NCI-H345 treated with DMSO at 0.1 percent for 48 hours (cell line): ENCODE data around the gene MAB21L3.

Experiments
- DNase-seq: peaks from one replicate; lab custom pipeline; 2025; ENCODE audit not compliant: unreplicated experiment; lab: John Stamatoyannopoulos, UW

The MAB21L3 gene

DNA sequence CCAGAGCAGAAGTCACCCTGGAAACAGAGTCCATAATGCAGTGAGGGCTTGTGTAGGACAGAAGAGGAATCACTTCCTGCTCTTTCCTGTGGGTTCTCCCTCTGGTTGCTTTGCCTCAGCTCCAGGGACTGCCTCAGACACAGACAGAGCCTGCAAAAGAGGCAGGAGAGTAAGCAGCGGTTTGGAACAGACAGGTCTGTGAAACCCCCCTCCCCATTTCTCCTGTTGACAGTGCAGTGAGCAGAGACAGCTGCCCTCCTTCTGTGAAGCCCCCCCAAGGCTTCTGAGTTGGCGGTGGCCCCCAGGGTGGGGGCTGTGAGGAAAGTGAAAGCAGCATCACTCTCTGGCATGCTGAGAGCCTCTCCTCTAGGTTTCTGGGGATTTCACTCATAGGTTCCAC is 53.0 kb downstream of the MAB21L3 start:
- DNase-seq = no peak

DNA sequence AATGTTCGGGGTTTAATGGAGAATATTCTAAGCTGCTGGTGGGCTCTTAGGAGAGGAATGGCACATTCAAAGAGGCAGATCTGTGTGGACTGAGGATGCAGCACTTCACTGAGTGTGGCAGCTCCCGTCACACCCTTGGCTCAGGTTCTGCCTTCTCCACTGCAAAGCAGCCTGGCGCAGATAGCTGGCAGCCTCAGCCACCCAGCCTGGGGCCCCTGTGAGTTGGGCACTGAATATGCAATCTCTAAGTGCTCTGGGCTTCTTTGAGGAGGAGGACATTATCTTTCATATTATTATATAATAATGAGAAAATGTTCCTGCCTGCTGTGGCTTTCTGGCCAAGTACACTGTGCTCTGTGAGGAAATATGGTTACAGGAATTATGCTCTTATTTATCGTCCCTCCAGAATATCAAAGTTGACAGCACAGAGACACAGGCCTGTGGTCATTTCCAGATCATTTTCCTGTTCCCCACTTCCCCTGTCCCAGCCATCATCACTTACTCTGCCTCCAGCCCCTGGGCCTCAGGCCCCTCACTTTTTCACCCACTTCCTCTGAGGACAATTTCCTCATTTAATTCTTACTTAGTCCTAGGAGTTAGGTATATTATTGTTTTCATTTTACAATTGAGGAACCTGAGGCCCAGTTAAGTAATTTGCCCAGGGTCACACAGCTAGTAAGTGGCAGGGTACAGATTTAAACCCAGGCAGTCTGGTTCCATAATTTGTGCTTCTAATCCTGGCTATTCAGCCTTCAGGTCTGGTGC is 53.6 kb downstream of the MAB21L3 start:
- DNase-seq = no peak

DNA sequence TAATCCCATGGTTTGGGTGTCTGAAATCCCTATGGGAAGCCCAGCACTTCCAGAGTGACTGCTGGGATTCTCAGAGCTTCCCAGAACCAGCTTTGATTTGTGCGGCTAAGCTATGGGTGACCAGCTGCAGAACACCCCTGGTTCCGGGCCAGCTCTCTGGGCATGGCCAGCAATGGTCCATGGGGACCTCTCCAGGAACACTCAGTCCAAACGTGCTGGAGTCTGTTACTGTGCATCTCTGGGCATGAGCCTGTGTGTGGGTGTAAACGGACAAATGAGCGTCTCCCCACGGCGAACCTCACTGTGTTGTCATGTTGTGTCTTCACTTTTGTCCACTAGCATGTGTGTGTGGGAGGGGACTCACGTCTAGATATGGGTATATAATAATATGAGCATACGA is 54.4 kb downstream of the MAB21L3 start:
- DNase-seq = no peak

DNA sequence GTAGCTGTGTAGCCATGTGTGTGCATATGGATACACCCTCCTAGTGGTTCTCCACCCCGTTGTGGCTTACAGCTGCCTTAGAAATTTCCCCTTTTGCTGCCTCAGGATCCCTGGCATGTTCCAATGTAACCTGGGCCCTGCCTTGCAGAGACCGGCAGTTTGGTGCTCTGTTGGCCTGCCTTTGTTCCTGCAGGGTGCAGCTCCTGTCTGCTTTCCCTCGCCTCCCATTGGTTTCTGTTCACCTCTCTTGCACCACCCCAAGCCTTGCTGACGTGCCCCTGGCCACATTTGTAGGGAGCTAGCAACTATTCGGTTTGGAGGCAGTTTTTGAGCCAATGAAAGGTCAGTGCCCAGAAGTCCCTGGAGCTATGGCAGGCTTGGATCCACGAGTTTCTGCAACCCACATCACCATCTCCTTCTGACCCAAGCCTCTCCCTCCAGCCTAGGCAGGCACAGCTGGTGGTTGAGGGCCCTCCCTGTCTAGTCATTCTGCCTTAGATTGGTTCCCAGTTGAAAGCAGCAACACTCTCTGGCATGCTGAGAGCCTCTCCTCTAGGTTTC is 54.9 kb downstream of the MAB21L3 start:
- DNase-seq = no peak

DNA sequence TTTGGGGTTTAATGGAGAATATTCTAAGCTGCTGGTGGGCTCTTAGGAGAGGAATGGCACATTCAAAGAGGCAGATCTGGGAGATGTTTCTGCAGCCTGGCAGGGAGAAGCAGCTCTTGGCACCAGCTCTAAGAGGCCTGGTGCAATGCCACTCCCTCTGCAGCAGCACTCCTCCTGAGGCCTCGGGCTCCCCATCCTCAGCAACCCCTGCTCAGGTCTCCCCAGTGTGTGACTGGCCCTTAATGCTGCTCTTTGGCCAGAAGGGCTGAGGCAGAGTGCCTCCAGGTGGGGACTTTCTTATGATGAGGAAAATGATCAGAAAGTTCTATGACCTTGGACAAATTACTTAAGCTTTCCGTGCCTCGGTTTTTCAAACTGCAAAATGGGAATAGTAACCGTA is 55.5 kb downstream of the MAB21L3 start:
- DNase-seq = no peak

DNA sequence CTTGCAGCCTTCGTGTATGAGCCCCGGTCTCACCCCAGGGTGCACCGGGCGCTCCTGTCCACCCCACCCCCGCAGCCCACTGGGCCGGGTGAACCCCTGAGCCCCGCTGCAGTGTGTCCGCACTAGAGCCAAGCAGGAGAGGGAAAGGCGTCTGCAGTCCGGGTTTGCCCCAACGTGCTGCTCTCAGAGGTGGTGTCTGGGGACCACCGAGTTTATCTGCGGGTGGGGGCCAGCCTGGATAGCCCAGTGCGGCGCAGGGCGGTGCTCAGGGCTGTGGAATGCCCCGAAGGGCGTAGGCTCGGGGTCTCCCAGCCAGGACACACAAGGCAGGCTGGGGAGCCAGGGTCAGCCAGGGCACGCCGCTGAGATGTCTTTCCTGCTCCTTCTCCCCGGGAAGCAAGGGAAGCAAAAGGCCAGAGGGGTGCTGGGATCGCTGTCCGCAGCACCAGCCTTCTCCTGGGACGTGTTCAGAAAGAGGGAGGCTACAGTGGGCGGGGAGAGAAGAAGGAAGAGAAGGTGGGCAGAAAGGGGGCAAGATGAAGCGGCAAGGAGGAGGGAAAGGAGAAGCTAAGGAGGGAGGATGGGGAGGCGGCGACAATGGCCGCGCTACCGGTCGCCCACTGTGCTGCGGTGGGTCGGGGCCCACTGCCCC is 56.6 kb downstream of the MAB21L3 start:
- DNase-seq = no peak

DNA sequence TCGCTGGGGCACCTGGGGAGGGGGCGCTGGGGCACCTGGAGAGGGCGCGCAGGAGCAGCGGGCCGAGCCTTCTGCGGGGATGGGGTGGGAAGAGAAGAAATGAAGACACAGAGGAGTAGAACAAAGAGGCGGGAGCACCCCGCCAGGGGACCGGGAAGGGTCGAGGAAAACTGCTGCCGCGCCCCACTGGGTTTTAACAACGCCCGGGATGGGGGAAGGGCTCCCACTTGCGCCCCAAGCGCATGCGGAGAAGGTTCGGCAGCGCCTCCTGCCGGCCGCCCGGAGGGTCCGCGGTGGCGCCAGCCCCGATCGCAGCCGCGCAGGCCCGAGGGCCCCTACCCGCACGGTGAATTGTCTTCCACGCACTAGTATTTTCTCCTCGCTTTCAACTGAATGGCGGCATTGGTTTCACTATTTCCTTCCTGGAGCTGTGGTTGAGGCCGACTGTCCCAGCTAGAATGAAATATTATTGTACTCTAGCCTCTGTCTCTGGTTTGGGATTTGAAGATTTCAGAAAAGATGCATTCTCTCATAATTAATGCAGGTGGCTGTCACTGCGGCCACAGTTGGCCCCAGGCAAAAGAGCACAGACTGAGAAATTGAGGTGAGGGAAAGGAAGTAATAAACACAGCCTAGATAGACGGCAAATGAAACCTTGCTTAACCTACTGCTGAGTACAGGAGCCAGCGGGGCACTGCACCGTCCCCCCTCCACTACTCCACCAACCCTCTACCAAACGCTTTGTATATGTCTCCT is 57.3 kb downstream of the MAB21L3 start:
- no peak for DNase-seq

DNA sequence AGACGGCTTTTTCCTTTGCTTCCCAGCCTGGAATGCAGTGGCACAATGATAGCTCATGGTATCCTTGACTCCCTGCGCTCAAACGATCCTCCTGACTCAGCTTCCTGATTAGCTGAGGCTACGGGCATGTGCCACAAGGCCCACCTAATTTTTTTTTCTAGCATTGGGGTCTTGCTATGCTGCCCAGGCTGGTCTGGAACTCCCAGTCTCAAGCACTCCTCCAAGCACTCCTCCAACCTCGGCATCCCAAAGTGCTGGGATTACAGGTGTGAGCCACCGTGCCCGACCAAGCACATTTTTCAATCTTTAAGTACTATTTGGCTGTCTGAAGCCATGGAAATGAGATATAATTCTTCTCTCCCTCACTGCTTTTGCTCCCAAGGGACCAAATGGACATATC is 58.7 kb downstream of the MAB21L3 start:
- no peak for DNase-seq

DNA sequence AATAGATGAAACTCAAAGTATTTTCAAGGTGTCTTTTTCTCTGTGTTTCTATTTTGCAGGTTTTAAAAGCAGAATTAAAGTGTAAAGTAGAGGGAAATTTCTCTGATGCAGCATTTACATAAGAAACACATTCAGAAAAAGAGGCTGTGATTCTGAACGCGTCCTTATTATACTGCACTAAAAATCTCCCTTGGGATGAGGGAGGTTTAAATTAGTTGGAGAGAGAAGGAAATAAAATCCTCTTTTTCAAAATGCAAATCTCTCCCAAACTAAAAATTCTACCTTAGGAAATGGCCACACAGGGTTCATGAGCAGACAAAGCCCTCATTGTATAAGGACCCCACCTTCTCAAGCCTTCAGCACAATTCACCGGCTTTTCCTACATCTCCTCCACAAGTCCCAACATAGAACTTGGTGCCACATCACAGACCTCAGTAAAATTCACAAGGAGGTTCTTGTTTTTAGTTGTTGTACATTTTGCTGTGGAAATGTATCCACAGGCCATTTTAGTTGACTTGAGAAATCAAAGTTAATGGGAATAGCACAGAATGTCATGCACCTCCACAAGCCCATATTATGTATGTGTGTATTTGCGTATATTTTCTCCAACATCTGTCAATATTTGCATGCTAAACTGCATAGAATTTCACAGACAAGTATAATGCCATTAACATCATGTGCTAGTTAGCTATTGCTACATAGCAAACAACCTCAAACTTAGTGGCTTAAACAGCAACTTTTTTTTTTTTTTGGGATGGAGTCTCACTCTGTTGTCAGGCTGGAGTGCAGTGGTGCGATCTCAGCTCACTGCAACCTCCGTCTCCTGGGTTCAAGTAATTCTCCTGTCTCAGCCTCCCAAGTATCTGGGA is 59.8 kb downstream of the MAB21L3 start:
- no peak for DNase-seq

DNA sequence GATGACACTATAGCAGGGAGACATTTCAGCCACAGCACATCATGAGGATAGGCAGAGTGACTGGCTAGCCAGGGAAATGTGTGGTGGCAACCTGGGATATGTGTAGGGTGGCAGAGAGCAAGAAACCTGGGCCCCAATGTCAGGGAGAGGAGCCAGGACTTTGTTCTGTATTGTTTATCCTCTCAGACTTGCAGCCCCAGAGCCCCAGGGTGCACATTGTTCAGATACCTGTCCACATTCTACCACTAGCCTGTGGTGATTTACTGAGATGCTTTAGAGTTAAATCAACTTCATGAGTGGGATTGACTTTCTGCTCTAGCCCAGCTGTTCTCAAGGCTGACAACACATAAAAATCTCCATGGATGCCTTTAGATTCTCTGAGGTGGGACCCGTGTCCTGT is 61.5 kb downstream of the MAB21L3 start:
- no peak for DNase-seq

DNA sequence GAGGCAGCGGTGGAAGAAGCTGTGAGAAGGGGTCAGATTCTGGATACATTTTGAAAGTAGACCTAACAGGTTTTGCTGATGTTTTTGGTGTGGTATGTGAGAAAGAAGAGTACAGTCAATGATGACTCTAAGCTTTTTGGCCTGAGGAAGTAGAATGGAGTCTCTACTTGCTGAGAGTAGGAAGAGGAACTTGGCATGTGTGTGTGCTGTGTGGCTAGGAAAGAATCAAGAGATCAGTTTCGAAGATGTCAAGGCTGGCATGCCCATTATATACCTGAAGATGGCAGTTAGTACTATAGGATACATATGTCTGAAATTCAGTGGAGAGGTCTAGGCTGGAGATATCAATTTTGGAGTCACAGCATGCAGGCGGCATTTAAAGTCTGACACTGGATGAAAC is 64.4 kb downstream of the MAB21L3 start:
- no peak for DNase-seq

DNA sequence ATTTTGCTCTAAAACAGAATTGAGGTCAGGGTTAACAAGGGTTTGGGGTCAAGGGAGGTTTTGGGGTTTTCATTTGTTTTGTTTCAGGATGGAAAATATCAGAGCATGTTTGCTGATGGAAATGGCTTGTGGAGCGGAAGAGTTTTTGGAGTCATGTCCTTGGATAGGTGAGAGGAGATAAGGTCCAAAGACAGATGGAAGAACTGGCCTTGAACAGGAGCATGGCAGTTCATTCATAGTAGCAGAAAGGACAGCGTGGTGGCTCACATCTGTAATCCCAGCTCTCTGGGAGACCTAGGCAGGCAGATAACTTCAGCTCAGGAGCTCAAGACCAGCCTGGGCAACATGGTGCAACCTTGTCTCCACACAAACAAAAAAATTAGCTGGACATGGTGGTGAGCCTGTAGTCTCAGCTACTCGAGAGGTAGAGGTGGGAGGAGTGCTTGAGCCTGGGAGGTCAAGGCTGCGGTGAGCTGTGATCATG is 65.1 kb downstream of the MAB21L3 start:
- no peak for DNase-seq

DNA sequence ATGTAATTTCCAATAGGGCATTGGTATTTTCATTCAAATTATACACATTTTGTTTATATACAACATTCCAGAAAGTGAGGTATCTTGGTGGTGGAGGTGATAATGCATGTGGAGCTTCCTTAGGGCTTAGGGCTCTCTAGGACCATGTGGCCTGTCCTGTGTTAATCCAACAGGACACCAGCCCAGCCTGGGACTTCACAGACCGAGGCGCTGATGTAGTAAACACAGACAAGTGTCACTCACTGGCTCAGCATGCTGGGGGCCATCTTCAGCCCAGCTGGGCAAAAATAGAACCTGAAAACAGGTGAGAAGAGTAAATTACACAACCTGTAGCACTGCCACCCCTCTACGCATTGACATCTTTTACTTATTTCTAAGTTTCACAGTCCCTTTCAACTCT is 66.7 kb downstream of the MAB21L3 start:
- no peak for DNase-seq

DNA sequence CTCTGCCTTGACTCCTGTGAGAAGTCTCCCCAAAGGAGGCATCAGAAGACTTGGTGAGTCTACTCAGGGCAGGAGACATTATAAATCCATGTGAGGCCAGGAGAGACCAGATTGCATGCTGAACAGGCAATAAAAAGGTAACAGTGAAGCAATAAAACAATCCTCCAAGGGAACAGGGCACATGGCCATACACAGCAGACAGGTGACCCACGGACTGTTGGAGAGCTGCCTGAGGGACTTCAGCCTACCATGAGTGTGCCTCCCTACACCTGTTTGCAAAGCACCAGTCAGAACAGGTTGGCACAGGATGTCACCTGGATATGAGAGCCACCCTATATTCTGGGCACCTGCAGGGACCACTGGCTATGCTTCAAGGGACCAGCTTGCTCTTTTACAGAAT is 67.6 kb downstream of the MAB21L3 start:
- no peak for DNase-seq

DNA sequence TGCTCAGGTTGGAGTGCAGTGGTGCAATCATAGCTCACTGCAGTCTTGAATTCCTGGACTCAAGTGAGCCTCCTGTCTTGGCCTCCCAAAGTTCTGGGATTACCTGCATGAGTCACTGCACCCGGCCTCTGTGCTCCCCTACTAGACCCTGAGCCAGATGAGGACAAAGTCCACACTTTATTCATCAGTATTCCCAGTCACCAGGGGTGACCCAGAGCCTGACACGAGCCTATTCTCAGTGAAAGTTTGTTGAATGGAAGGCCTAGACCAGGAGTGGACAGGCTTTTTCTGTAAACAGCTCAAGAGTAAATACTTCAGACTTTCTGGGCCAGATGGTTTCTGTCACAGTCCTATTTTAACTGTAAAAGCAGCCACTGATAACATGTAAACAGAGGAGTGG is 68.2 kb downstream of the MAB21L3 start:
- DNase-seq = no peak

DNA sequence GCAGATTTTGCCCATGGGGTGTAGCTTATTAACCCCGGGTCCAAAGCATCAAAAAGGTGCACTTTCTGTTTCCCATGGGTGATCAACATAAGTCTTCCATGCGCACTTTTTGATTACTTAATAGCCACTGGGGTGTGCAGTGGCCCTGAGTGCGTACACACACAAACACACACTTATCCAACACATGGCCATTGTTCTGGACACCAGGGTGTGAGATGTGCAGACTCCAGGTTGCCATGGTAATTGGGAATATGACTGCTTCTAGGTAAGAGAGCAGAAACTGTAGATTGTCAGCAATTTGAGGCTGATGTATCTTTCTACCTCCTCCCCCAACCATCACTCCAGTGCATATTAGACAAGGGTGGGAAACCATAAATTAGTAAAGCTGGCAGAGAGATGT is 68.8 kb downstream of the MAB21L3 start:
- DNase-seq = no peak

DNA sequence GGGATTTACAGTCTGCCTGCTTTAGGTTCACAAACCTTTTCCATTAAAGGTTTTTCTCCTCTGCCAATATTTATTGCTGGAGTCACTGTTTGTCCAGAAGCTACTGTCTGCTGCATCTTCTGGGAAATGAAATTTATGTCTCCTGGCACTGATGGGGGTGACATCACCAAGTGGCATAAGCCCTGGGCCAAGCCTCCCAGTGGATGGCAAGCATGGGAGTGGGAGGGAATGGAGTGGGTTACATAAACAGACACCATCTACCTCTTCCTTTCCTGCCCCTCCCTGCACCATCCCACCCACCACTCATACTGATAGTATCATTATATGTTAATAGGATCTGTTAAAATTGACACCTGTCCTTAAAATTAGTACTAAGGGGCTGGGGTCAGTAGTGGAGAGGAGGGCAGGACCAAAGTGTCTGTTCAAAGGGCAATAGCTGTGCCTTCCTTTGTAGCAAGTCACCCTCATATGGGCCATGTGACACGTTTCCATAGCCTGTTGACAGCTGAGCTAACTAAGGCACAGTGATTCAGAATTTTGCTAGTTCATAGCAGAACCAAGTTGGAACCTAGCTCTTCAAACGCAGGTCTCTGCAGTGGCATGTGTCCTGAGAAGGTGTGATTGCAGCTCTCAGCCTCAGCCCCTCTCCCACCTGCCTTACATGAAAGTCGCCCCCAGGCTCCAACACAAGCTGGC is 71.0 kb downstream of the MAB21L3 start:
- no peak for DNase-seq
